Testis (tissue), 2 donors: ENCODE data around the gene TNN.

Experiments
- CTCF ChIP-seq, 3 experiments: fragments of 450-650 bp in 2 of 3; fragments of 200-600 bp in 1 of 3; sonication (generic) in 1 of 3; IDR thresholded peaks; one replicate each; pipeline ENCODE4 v1.5.1; 2016 to 2019; ENCODE audit warnings: antibody characterized with exemption in 3 of 3, mild to moderate bottlenecking in 2 of 3, moderate library complexity in 1 of 3
- POLR2A ChIP-seq: fragments of 450-650 bp; IDR thresholded peaks from one replicate; pipeline ENCODE4 v1.6.1; 2017; ENCODE audit warnings: antibody characterized with exemption, mild to moderate bottlenecking, moderate library complexity

GRCh38 chr1:175035865-175036264 lies 31.8 kb upstream of the TNN start:
- no peak for TF ChIP-seq CTCF (IDR thresholded peaks at IDR 0.05)
- no peak for TF ChIP-seq POLR2A
